Activated CD4-positive, alpha-beta T cell treated with anti-CD3 and anti-CD28 coated beads, Interleukin-2, Interleukin-4, amounts not matched to agents 100 ng/mL and 50 ng/mL, durations not matched to agents 16 hours and 8 hours (primary cell): ENCODE measurements around the gene PSMA6.
"Not testable (repeated sequence)": the region's sequence is repeated elsewhere in the genome, so short reads cannot be mapped to it uniquely, and the experiment has no call there.

Experiments
- DNase-seq: peaks from one replicate; pipeline ENCODE4 v3.0.0-alpha.2; 2020; ENCODE audit warnings: low spot score

The PSMA6 gene

DNA sequence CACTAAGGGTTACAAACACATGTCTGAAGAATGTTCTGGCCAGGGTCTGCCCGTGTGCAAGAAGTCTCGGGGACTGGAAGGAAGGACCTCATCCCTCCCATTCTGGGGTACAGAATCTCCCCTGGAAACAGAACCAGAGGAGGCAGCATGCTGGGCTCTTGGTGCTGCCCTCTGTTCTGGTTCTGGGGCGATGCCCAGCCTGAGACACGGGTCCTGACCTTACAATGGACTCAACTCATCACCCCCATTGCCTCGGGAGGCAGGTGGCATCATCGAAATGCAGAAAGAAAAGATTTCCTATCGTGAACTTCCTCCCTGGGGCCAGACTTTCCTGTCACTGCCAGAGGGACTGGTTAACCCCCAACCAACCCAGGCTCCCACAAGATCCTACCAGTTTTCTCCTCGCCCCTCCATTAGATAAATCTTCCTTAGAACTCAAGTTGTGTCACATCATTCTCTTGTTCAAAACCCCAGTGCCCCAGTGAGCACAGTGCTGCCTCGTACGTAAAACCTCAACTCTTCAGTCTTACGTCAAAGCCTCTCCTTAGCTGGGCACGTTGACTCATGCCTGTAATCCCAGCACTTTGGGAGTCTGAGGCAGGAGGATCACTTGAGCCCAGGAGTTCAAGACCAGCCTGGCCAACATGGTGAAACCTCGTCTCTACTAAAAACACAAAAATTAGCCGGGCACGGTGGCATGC lies 52.1 kb downstream of the PSMA6 start:
- no peak for DNase-seq

DNA sequence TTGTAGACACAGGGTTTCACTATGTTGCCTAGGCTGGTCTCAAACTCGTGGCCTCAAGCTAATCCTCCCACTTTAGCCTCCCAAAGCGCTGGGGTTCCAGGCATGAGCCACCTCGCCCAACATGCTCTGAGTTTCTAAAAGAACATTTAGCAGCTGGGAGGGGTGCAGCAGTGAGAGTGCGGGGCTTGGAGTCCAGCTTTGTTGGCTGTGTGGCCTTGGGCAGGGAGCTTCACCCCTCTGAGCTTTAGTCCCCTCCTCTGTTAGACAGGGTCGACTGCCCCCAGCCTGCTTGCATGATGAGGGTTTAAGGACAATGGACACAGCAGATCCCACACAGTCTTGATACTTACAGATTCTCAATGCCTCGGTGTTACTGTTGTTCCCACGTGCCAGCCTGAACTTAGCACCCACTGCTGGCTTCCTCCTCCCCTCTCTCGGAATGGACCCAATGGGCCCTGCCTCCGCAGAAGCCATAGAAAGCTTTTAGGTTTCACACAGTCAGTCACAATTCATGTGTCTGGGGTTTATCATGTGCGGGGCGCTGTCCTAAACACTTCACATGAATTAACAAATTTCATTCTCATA lies 54.6 kb downstream of the PSMA6 start:
- no peak for DNase-seq

DNA sequence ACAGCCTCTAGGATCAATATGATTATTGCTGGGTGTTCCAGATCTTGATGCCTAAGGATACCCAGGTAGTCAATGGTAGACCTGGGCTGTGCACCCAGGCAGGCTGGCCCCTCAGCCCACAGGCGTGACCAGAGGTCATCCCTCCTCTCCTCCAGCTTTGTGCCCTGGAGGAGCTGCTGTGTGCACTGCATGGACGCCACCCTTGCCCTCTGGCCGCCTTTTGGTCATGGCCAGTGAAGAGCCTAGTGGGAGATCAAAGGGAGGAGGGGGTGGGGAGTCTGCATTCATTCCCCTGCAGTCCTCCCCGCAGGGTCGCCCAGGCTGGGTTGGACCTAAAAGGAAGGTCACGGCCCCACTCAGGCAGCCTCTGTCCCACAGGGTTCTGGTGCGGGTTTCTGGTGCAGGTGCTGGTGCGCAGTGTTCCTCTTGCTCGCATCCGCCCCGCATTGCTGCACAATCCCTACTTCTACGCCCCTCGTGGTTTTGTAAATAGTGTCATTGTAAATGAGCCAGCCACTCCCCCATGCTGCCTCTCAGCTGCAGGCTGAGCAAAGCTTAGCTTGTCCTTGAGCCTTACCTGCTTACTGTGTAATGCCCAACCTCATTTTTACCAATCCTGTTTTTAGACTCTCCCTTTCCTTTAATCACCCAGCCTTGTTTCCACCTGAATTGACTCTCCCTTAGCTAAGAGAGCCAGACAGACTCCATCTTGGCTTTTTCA lies 55.3 kb downstream of the PSMA6 start:
- DNase-seq: no peak

DNA sequence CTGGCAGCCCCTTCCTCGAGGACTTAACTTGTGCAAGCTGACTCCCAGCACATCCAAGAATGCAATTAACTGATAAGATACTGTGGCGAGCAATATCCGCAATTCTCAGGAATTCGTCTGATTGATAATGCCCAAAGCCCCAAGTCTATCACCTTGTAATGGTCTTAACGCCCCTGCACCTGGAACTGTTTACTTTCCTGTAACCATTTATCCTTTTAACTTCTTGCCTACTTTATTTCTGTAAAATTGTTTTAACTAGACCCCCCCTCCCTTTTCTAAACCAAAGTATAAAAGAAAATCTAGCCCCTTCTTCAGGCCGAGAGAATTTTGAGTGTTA lies 55.8 kb downstream of the PSMA6 start:
- not testable (repeated sequence) for DNase-seq

DNA sequence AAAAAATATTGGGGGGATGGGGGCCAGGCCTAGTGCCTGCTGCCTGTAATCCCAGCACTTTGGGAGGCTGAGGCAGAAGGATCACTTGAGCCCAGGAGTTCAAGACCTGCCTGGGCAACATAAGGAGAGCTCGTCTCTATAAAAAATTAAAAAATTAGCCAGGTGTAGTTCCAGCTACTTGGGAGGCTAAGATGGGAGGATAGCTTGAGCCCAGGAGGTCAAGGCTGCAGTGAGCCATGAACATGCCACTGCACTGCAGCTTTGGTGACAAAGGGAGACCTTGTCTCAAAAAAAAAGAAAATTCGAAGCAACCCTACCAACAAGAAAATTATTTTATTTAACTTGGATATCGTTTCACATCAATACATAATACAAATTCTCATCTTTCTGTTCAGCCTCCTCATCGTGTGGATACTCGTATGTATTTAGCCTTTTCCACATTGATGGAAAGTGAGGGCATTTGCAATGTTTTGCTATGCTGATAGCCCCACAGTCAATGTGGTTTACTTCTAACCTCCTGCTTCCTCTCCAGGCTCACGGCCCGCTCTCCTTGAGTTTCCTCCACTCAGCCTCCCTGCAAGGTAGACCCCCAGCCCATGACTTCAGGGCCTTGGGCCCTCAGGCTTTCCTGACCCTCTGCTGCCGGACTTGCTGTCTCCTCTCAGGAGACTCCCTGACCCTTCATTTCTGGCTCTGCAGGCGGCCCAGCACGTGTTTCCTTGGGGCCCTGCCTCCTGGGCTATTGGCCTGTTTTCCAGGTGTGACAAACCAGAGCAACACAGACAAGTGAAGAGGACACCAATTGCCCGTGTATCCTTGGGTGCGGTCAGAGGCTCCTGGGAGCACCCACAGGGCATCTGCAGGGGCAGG lies 57.5 kb downstream of the PSMA6 start:
- DNase-seq: no peak

DNA sequence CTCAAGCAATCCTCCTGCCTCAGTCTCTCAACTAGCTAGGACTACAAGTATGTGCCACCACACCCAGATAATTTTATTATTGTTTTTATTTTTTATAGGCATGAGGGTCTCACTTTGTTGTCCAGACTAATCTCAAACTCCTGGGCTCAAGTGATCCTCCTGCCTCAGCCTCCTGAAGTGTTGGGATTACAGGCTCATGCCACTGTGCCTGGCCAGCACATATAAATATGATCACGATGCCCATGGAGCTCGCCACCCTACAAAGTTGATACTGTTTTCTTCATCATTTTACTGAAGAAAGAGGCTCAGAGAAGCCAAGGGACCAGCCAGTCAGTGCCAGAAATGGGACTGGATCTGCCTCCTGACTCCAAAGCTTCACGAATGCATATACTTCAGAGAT lies 59.3 kb downstream of the PSMA6 start:
- DNase-seq: no peak

DNA sequence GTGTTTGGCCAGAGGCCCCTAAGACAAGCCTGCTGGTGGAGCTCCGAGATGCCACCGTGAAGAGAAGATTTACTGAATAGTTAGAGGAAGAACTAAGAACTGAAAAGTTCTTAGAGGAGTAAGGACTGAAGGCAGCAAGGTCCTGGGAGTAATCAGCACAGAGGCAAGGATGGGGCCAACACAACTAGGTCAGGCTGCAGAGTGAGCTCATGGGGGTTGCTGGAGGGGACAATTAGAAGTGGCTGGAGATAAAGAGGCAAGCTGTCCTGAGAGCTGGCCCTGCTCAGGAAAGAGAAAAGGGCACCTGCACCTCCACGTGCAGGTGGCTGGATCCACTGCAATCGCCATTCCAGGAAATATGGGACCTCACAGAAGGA lies 59.7 kb downstream of the PSMA6 start:
- DNase-seq: no peak

DNA sequence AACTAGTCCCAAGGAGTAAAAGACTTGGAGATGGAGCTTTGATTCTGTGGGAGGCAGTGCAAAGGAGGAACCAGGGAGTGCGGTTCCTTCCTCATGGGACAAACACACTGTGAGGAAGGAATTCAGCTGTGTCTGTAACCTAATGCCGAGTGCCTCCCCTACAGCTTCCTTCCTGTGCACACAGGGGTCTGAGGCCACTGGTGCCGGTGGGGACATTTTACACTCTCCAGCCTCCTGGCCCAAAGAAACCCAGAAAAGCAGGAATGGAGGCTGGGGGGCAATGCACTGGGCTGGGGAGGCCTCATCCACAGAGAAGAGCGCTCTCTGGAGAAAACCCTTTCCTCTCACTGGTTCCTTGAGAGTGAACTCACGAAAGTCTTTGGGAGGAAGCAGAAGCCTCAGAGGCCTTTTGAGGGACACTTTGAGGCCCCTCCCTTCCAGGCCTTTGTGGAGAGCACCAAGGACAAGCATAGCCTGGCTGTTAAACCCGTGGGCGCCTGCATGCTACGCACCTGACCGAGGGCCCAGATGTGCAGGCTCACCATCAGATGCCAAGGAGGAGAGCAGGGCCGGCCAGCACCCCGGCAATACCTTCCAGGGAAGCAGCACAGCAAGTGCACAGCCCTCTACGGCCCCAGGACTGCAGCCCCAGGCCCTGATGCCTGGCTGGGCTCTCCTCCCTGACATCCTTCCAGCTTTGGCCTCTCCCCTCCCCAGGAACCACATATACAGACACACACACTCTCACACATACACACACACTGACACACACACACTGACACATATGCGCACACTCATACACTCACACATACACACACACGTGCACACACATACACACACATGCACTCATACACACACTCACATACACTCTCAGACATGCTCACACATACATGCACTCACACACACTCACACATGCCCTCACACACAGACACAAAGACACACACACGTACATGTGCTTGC lies 60.4 kb downstream of the PSMA6 start:
- DNase-seq: no peak

DNA sequence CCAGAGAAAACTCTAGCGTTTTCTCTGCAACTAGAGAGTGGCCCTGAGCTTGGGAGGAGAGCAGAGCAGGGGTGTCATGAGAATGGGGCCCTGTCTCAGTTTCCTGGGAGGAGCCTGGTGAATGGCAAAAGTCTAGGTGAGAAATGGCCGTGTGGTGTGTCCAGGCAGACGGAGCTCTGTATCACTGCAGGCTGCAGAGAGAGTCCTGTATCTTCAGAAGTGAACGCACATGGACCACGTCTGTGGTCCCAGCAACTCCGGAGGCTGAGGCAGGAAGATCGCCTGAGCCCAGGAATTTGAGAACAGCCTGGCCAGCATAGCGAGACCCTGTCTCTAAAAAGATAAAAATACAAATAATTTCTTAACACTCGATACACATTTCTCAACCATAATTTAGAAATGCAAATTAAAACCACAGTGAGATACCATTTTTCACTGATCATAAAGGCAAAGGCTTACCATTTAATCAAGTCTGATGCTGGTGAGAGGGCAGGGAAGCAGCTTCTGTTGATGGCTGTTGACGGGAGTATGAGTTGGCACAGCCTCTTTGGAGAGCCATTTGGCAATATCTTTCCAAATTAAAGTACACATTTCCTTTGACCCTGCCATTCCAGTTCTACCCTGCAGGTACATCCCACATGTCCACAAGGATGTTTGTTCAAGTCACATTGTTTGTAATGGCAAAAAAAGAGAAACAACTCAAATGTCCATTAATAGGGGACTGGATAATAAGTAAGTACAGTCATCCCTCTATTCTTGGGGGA lies 61.4 kb downstream of the PSMA6 start:
- DNase-seq: no peak

DNA sequence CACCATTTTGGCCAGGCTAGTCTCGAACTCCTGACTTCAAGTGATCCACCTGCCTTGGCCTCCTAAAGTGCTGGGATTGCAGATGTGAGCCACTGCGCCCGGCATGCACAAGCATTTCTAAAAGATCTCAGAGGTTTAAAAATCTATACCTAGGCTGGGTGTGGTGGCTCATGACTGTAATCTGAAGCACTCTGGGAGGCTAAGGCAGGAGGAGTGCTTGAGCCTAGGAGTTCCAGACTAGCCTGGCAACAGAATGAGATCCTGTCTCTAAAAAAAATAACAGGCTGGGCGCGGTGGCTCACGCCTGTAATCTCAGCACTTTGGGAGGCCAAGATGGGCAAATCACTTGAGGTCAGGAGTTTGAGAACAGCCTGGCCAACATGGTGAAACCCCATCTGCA lies 63.1 kb downstream of the PSMA6 start:
- not testable (repeated sequence) for DNase-seq

DNA sequence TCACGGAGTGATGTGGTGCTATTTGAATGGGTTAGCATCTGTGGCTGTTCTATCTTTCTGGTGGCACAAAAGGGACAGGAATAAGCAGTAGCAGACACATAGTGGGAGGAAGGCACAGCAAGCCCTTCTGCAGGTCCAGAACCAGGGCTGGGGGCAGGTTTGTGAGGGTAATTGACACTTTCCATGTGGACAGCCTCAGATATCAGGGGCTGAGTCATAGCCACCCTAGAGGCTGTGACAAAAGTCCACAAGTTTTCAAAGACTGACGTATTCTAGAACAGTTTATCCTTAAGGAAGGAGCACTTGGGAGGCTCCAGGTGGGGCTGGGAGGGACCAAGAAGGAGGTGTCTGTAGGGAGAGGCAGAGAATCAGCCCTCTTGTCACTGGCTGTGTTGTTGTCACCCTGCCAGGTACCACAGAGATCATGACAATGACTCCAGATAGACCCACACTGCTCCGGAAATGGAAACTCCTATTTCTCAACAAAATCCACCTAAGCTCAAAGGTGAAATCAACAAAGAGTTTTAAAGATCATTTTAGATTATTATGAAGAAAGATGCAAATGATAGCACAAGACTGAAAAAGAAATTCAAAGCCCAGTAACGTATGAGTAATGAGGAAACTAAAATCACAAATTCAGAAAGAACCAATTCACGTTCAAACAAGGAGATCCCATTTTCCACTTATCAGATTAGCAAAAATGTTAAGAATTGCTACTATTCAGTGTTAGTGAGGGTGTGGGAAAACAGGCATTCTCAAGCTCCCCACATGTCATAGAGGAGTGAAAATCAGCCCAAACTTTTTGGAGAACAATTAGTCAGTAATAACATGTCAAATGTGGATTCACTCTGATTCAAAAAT lies 64.0 kb downstream of the PSMA6 start:
- DNase-seq: peak; percentile 33

DNA sequence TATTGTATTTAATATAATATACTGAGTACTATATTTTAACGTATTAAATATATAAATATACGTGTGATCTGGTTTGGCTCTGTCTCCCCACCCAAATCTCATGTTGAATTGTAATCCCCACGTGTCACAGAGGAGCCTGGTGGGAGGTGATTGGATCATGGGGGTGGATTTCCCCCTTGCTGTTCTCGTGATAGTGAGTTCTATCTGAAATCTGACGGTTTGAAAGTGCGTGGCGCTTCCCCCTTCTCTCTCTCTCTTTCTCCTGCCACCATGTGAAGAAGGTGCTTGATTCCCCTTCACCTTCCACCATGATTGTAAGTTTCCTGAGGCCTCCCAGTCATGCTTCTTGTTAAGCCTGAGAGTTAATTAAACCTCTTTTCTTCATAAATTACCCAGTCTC lies 67.5 kb downstream of the PSMA6 start:
- DNase-seq: not testable (repeated sequence)

DNA sequence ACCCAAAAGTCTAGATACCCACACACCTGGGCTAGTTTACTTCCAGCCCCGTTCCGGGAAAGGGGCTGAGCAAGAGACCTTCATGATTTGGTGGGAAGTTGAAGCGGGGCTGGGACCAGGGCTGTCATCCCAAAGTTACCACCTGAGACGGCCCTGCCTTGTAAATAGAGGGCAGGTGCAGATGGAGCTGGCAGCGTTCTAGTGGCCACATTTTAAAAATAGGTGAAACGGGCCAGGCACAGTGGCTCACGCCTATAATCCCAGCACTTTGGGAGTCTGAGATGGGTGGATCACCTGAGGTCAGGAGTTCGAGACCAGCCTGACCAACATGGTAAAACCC lies 68.9 kb downstream of the PSMA6 start:
- DNase-seq: no peak

DNA sequence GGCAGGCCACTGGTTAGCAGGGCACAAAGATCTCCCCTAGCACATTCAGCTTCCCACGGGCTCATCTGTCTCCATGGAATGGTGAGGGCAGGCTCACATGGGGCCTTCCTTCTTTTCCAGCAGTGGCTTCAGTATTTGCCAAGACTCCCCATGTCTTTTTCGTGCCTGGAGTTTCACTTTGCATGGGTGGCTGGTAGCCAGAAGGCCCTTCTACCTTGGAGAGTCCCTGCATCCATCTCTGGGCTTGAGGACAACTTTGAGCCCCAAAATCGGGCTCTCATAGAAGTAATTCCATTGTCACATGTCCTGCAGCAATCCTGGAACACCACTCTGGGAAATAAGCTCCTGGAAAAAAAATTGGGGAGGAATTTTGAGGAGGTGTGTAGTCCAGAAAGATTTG lies 70.3 kb downstream of the PSMA6 start:
- no peak for DNase-seq

DNA sequence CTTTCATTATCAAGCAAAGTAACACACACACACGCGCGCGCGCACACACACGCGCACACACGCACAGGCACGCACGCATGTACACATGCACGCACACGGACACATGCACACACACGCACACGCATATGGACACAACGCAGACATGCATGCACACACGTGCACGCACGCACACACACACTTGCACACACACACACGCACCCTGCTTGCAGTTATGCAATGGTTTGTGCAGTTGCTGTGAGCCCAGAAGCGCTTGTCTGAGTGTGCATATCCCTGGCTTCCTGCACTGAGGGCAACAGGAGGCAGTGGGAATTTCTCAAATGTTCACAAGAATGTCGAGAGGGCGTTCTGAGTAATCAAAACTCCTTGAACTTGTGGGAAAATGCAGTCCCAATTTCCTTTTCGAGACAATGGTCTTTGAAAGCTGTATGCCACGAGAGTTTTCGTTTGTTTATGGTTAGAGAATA lies 70.8 kb downstream of the PSMA6 start:
- DNase-seq: no peak

DNA sequence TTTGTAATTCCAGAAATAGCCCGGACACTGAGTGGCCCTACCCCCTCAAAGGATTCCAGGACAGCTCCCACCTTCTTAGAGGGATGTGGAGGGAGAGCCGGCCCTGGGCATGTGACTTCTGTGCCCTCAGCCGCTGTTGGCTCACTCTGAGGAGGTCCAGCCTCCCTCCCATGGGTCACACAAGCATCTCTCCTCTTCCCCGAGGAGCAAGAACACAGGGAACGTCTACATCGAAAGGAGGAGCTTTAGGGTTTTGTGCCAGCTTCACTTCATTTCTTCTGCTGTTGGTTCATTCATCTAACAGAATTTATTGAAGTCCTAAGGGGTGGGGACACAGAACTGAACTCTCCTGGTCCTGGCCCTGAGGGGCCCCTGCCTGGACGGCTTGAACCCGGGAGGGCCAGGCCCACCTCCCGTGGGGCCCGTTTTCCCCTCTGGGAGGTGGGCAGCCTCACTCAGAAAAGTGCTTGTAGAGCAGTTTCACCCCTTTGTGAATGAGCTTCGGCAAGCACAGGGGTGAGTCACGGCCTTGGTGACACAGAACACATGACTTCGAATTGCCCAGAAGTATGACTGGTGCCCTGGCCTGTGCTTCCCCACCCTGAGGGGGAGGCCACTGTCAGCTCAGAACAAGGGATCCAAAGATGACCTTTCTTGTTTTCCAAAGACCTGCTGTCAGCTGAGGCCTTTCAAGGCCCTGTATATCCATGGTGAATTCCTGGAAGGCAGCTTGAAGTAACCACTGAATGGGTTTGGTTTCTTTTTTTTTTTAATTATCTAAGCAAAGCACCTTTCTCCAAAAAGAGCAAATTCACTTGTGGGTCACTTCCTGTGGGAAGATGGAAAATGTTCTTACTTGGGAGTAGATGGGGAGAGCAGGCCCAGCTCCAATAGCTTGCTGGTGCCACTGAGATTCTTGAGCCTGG lies 73.2 kb downstream of the PSMA6 start:
- DNase-seq: peak; percentile 86

DNA sequence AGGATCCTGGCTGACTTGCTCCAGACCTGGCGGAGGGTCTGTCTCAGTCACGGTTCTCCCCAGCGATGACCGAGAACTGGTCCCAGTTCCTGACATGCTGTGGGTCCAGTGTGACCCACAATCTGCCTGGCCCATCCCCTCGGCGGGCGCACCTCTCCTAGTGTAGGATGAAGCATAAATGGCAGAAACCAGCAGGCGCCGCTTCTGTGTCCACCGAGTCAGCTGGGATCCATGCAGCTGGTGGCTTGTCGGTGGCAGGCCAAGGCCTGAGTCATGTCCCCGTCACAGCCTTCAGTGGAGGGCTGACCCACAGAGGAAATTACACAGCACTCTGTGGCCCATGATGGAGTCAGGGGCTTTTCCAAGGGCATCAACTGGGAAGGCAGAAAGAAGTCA lies 73.9 kb downstream of the PSMA6 start:
- DNase-seq: peak; percentile 32

DNA sequence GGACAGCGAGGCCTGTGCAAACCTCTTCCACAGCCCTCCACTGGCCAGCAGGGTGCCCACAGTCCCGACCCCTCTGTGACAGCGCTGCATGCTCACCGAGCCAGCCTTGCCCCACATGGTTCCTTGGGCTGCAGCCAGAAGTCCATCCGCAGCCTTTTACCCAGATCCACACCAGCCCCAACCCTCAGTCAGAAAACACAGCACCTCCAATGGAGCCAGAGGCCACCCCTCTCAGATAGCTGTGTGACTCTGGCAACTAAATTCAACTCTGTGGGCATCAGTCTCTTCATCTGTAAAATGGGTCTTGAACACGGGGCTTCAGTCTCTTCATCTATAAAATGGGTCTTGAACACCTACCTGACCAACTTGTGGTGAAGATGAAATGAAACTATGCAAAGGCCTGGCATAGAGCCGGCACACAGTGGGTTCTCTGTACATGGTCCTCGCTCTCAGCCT lies 74.4 kb downstream of the PSMA6 start:
- no peak for DNase-seq

DNA sequence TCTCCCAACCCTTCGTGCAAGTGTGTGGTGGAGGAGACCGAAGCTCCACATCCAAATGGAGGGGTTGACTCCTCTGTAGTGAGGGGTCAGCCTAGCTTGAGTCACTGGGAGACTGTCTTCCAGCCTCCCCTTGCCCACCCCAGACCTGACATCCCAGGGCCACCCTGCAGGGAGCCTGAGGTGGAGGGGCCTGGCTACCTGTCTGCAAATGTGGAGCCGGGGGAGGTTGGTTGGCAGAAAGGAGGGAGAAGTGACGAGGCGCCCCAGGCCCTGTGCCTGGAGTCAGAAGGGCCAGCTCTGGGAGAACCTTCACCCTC lies 74.8 kb downstream of the PSMA6 start:
- no peak for DNase-seq
